Mesenchymal stem cell (in vitro differentiated cells and primary cell): ENCODE results near the gene TCF4.

Source experiments
- DNase-seq: peaks from one replicate; pipeline ENCODE4 v3.0.0-alpha.2; 2013
- H2AFZ ChIP-seq: one replicate; pipeline ENCODE4 v1.6.1; 2013; ENCODE audit warnings: low read depth, mild to moderate bottlenecking, control low read depth, inconsistent platforms, low read length, moderate library complexity
- H2AK5ac ChIP-seq: 2 replicates; pipeline ENCODE4 v1.6.1; 2013; ENCODE audit warnings: low read length, moderate library complexity, mild to moderate bottlenecking, inconsistent platforms; ENCODE audit not compliant: severe bottlenecking
- H2BK120ac ChIP-seq: one replicate; pipeline ENCODE4 v1.6.1; 2013; ENCODE audit warnings: low read depth, mild to moderate bottlenecking, inconsistent platforms, low read length, moderate library complexity
- H2BK12ac ChIP-seq, 2 experiments: one replicate each; pipeline ENCODE4 v1.6.1; 2013; ENCODE audit warnings: inconsistent platforms in 2 of 2, low read length in 2 of 2, mild to moderate bottlenecking in 2 of 2, moderate library complexity in 2 of 2, control low read depth in 1 of 2
- H2BK15ac ChIP-seq: one replicate; pipeline ENCODE4 v1.6.1; 2013; ENCODE audit warnings: mild to moderate bottlenecking, low read depth, inconsistent platforms; ENCODE audit not compliant: poor library complexity, severe bottlenecking
- H2BK5ac ChIP-seq: 2 replicates; pipeline ENCODE4 v1.6.1; 2013; ENCODE audit warnings: low read depth, mild to moderate bottlenecking, low read length, control low read depth, inconsistent platforms; ENCODE audit not compliant: poor library complexity, severe bottlenecking
- H3K14ac ChIP-seq, 2 experiments: one replicate each; pipeline ENCODE4 v1.6.1; 2013; ENCODE audit warnings: inconsistent platforms in 2 of 2, low read length in 2 of 2, control low read depth in 1 of 2, mild to moderate bottlenecking in 1 of 2, moderate library complexity in 1 of 2
- H3K18ac ChIP-seq, 2 experiments: one replicate each; pipeline ENCODE4 v1.6.1; 2013; ENCODE audit warnings: inconsistent platforms in 2 of 2, low read length in 2 of 2, control low read depth in 1 of 2, low read depth in 1 of 2, mild to moderate bottlenecking in 1 of 2
- H3K23ac ChIP-seq, 2 experiments: one replicate each; pipeline ENCODE4 v1.6.1; 2013; ENCODE audit warnings: inconsistent platforms in 2 of 2, low read length in 2 of 2, mild to moderate bottlenecking in 2 of 2, moderate library complexity in 2 of 2, control low read depth in 1 of 2
- H3K27ac ChIP-seq: 2 replicates; pipeline ENCODE4 v1.5.1; 2013; ENCODE audit warnings: mild to moderate bottlenecking, moderate library complexity, low read length, control low read depth, inconsistent platforms; ENCODE audit not compliant: poor library complexity, severe bottlenecking
- H3K27me3 ChIP-seq, 2 experiments: 2 replicates each; pipeline versions ENCODE4 v1.6.1 to v1.7.0; 2013; ENCODE audit warnings: low read length in 2 of 2, mild to moderate bottlenecking in 2 of 2, moderate library complexity in 2 of 2, control low read depth in 1 of 2, inconsistent platforms in 1 of 2; ENCODE audit not compliant: control insufficient read depth in 1 of 2, insufficient read depth in 1 of 2
- H3K36me3 ChIP-seq, 2 experiments: 2 replicates each; pipeline versions ENCODE4 v1.6.1 to v1.7.0; 2013; ENCODE audit warnings: low read length in 2 of 2, control low read depth in 1 of 2, inconsistent platforms in 1 of 2, low read depth in 1 of 2, mild to moderate bottlenecking in 1 of 2; ENCODE audit not compliant: insufficient read depth in 2 of 2, control insufficient read depth in 1 of 2
- H3K4ac ChIP-seq, 2 experiments: one replicate each; pipeline ENCODE4 v1.6.1; 2013; ENCODE audit warnings: inconsistent platforms in 2 of 2, low read length in 2 of 2, mild to moderate bottlenecking in 2 of 2, moderate library complexity in 2 of 2, control low read depth in 1 of 2, low read depth in 1 of 2
- H3K4me1 ChIP-seq: 2 replicates; pipeline ENCODE4 v1.6.1; 2013; ENCODE audit warnings: low read depth, low read length, control low read depth; ENCODE audit not compliant: control insufficient read depth, insufficient read depth
- H3K4me2 ChIP-seq: 2 replicates; pipeline ENCODE4 v1.6.1; 2013; ENCODE audit warnings: low read length, mild to moderate bottlenecking, inconsistent platforms; ENCODE audit not compliant: poor library complexity, severe bottlenecking
- H3K4me3 ChIP-seq, 2 experiments: 2 replicates each; pipeline versions ENCODE4 v1.5.1 to v1.7.0; 2013; ENCODE audit warnings: low read length in 2 of 2, mild to moderate bottlenecking in 2 of 2, control low read depth in 1 of 2, low read depth in 1 of 2; ENCODE audit not compliant: insufficient read depth in 1 of 2
- H3K79me1 ChIP-seq: replicated peaks from 2 replicates; pipeline ENCODE4 v1.6.1; 2013; ENCODE audit warnings: mild to moderate bottlenecking, control low read depth, low read length, inconsistent platforms; ENCODE audit not compliant: poor library complexity, severe bottlenecking
- H3K9ac ChIP-seq: 2 replicates; pipeline ENCODE4 v1.7.0; 2013; ENCODE audit warnings: mild to moderate bottlenecking, low read length, moderate library complexity
- H3K9me3 ChIP-seq: 2 replicates; pipeline ENCODE4 v1.7.0; 2013; ENCODE audit warnings: mild to moderate bottlenecking, low read length; ENCODE audit not compliant: control insufficient read depth
- H4K8ac ChIP-seq: one replicate; pipeline ENCODE4 v1.6.1; 2013; ENCODE audit warnings: inconsistent platforms, mild to moderate bottlenecking, low read length, moderate library complexity
- H4K91ac ChIP-seq: one replicate; pipeline ENCODE4 v1.6.1; 2013; ENCODE audit warnings: mild to moderate bottlenecking, low read length, inconsistent platforms
- WGBS: methylation state at CpG from one replicate; pipeline ENCODE4 v1.1.7; 2013; ENCODE audit warnings: mixed read lengths; 5-methylcytosine and 5-hydroxymethylcytosine counted together

Gene TCF4

DNA sequence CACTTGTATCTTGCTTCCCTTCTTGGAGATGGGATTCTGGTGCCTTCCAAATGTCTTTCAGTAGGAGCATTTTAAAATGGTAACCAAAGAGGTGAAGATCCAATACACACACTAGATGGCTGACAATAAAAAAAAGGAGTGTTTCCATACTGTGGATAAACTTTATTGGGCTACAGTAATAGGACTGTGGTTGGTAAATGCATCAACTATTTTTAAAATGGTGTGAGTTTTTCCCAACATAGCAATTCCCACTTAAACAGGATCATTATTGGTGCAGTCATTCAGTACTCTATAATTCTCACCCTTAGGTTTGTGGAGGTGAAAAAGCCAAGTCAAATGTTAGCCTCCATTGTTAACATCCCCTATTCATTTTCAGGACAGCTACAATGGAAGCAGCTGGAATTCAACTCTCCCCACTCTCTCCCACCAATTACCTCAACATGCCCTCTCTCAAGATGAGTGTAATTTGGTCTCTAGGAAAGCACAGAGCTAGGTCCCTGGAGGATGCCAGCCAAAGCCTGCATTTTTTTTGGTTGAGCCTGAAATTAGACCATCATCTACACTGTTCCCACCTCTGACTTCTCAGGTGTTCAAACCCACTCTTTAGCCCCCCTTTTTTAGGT, 273.3 kb downstream of the TCF4 start:
- no peak for DNase-seq
- H3K9ac ChIP-seq = no peak overlapping the region
- no peaks in the 10 kb centered on the region for H3K4me1 ChIP-seq
- H3K27me3 ChIP-seq = no peaks in the 10 kb centered on the region
- no peak overlapping the region for H3K27ac ChIP-seq
- H2AFZ ChIP-seq = no peak overlapping the region
- no peak overlapping the region for H3K4me3 ChIP-seq
- H3K36me3 ChIP-seq = peaks cover 0 to 7% of the 10 kb centered on the region in 2 experiments
- H3K79me1 ChIP-seq = peaks cover 10% of the 10 kb centered on the region
- no peak overlapping the region for H3K4me2 ChIP-seq
- H3K23ac ChIP-seq = no peak overlapping the region
- no peak overlapping the region for H3K4ac ChIP-seq
- H2BK120ac ChIP-seq = no peak overlapping the region
- H4K91ac ChIP-seq = no peak overlapping the region
- no peak overlapping the region for H2BK5ac ChIP-seq
- H3K14ac ChIP-seq = no peak overlapping the region
- peak overlapping the region in 1 of 2 experiments; percentile 9 for H3K18ac ChIP-seq
- H2AK5ac ChIP-seq = no peak overlapping the region
- no peaks in the 10 kb centered on the region for H3K9me3 ChIP-seq
- no peak overlapping the region for H2BK15ac ChIP-seq
- H4K8ac ChIP-seq = no peak overlapping the region
- H2BK12ac ChIP-seq = no peak overlapping the region

DNA sequence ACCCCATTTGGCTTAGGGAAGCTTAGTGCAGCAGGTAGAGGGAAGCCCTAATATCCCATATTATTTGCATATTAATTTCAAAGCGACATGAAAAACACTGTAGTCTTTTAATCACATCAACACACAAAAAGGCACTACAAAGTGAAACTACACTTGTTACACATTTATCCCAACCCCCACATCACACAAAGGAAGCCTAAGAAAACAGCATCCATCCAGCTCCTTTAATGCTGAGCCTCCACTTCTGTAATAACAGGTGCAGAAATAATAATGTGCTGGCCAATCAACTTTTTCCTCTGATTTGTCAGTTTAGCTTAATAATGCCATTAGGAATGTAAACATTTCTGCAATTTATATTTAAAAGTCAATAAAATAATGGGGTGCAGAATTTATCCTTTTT, 274.0 kb downstream of the TCF4 start:
- H2BK120ac ChIP-seq = no peak overlapping the region
- WGBS = 92% methylated on average over 1 of the region's 1 CpG
- no peak overlapping the region for H2AK5ac ChIP-seq
- H3K18ac ChIP-seq = no peak overlapping the region
- H2AFZ ChIP-seq = no peak overlapping the region
- H3K27me3 ChIP-seq = no peaks in the 10 kb centered on the region
- H2BK15ac ChIP-seq = no peak overlapping the region
- no peak overlapping the region for H2BK12ac ChIP-seq
- DNase-seq = no peak
- peaks cover 8% of the 10 kb centered on the region for H3K79me1 ChIP-seq
- H3K9me3 ChIP-seq = no peaks in the 10 kb centered on the region
- no peak overlapping the region for H3K4ac ChIP-seq
- H3K27ac ChIP-seq = no peak overlapping the region
- H3K4me1 ChIP-seq = no peaks in the 10 kb centered on the region
- H3K14ac ChIP-seq = no peak overlapping the region
- H2BK5ac ChIP-seq = no peak overlapping the region
- H3K36me3 ChIP-seq = peaks cover 0 to 7% of the 10 kb centered on the region in 2 experiments
- no peak overlapping the region for H3K23ac ChIP-seq
- H4K91ac ChIP-seq = no peak overlapping the region
- no peak overlapping the region for H3K9ac ChIP-seq
- no peak overlapping the region for H3K4me2 ChIP-seq
- H4K8ac ChIP-seq = no peak overlapping the region
- no peak overlapping the region for H3K4me3 ChIP-seq

- no peak overlapping the region for H2BK120ac ChIP-seq
- no CpG with 5 or more reads among the region's 2 CpGs for WGBS
- no peak overlapping the region for H2AK5ac ChIP-seq
- H3K36me3 ChIP-seq = peaks cover 0 to 12% of the 10 kb centered on the region in 2 experiments
- peaks cover 15% of the 10 kb centered on the region for H3K79me1 ChIP-seq
- H3K27me3 ChIP-seq = no peaks in the 10 kb centered on the region
- H2BK12ac ChIP-seq = no peak overlapping the region
- no peak overlapping the region for H2BK5ac ChIP-seq
- no peak overlapping the region for H3K18ac ChIP-seq
- no peaks in the 10 kb centered on the region for H3K4me1 ChIP-seq
- no peak overlapping the region for H4K8ac ChIP-seq
- H3K9ac ChIP-seq = no peak overlapping the region
- H3K23ac ChIP-seq = no peak overlapping the region
- no peak overlapping the region for H3K14ac ChIP-seq
- no peak for DNase-seq
- H2AFZ ChIP-seq = no peak overlapping the region
- H4K91ac ChIP-seq = no peak overlapping the region
- H3K4ac ChIP-seq = no peak overlapping the region
- no peak overlapping the region for H2BK15ac ChIP-seq
- H3K9me3 ChIP-seq = no peaks in the 10 kb centered on the region
- no peak overlapping the region for H3K27ac ChIP-seq
- H3K4me2 ChIP-seq = no peak overlapping the region
- H3K4me3 ChIP-seq = no peak overlapping the region
Measured at GRCh38 chr18:55310863-55311262, 277.1 kb downstream of the TCF4 start.

- H3K27me3 ChIP-seq = no peaks in the 10 kb centered on the region
- H3K4me1 ChIP-seq = no peaks in the 10 kb centered on the region
- no peak overlapping the region for H3K4me3 ChIP-seq
- peak overlapping the region; percentile 67 for H4K91ac ChIP-seq
- no peak overlapping the region for H2BK12ac ChIP-seq
- no peak overlapping the region for H2AK5ac ChIP-seq
- WGBS = 98% methylated on average over 3 of the region's 4 CpGs
- no peak overlapping the region for H3K18ac ChIP-seq
- no peak overlapping the region for H2AFZ ChIP-seq
- H3K79me1 ChIP-seq = peaks cover 15% of the 10 kb centered on the region
- no peak overlapping the region for H3K9ac ChIP-seq
- peak overlapping the region; percentile 20 for H4K8ac ChIP-seq
- H2BK120ac ChIP-seq = no peak overlapping the region
- no peak overlapping the region for H3K4ac ChIP-seq
- no peak overlapping the region for H3K27ac ChIP-seq
- H2BK5ac ChIP-seq = no peak overlapping the region
- no peak for DNase-seq
- H3K9me3 ChIP-seq = no peaks in the 10 kb centered on the region
- peaks cover 0 to 12% of the 10 kb centered on the region in 2 experiments for H3K36me3 ChIP-seq
- no peak overlapping the region for H3K14ac ChIP-seq
- no peak overlapping the region for H3K23ac ChIP-seq
- no peak overlapping the region for H3K4me2 ChIP-seq
- H2BK15ac ChIP-seq = no peak overlapping the region
Measured at GRCh38 chr18:55310044-55310676, 277.8 kb downstream of the TCF4 start.
